B cell (primary cell): ENCODE results near the gene TFCP2. TPM values are rescaled to one million over a fixed set of nuclear protein-coding genes. Genes with fewer than 3 reads are reported as not detected.
A peak's percentile ranks its signal among the peaks of the same experiment; 100 is the strongest.

Experiments
- ATAC-seq: fragments of 200-7000 bp; cut with Tn5 transposase; one replicate; pipeline ENCODE4 v1.10.0; 2021; ENCODE audit warnings: low read depth, mild to moderate bottlenecking, moderate number of reproducible peaks, moderate library complexity
- CTCF ChIA-PET: fragments of 350-600 bp; sonication (Branson Sonifier 250); formaldehyde crosslinking; loops from one replicate; lab custom pipeline; 2021; ENCODE audit warnings: antibody characterized with exemption, inconsistent platforms; lab: Charles Lee
- POLR2A ChIA-PET: fragments of 350-600 bp; sonication (Branson Sonifier 250); formaldehyde crosslinking; loops from one replicate; lab custom pipeline; 2021; ENCODE audit warnings: antibody characterized with exemption; lab: Charles Lee
- DNase-seq: peaks from one replicate; pipeline ENCODE4 v3.0.0; 2013
- H2AFZ ChIP-seq: 2 replicates; pipeline ENCODE4 v1.6.1; 2012; ENCODE audit warnings: mild to moderate bottlenecking, low read depth, low read length; ENCODE audit not compliant: insufficient read depth, poor library complexity, severe bottlenecking
- H3K27ac ChIP-seq, 2 donors: 1 replicate in 1 of 2; 2 replicates in 1 of 2; pipeline ENCODE4 v1.5.1; 2012 to 2013; ENCODE audit warnings: low read length in 2 of 2, mild to moderate bottlenecking in 2 of 2, moderate library complexity in 1 of 2
- H3K27me3 ChIP-seq, 4 experiments: fragments of 200-600 bp in 1 of 4; sonication (generic) in 1 of 4; replicated peaks in 1 of 4; 1 replicate in 2 of 4; 2 replicates in 2 of 4; pipeline versions ENCODE4 v1.6.1 to v1.7.0; 2013 to 2016; ENCODE audit warnings: low read length in 3 of 4, mild to moderate bottlenecking in 2 of 4, mixed read lengths in 1 of 4, moderate library complexity in 1 of 4; ENCODE audit not compliant: insufficient read depth in 4 of 4, control insufficient read depth in 3 of 4; ENCODE audit errors: control extremely low read depth in 1 of 4
- H3K36me3 ChIP-seq, 2 experiments: replicated peaks in 1 of 2; 1 replicate in 1 of 2; 2 replicates in 1 of 2; pipeline versions ENCODE4 v1.6.1 to v1.7.1; 2013; ENCODE audit warnings: low read length in 1 of 2; ENCODE audit not compliant: insufficient read depth in 2 of 2, control insufficient read depth in 1 of 2; ENCODE audit errors: control extremely low read depth in 1 of 2, extremely low read depth in 1 of 2
- H3K4me1 ChIP-seq, 2 donors: fragments of 200-600 bp in 1 of 2; sonication (generic) in 1 of 2; 1 replicate in 1 of 2; 2 replicates in 1 of 2; pipeline versions ENCODE4 v1.5.1 to v1.6.1; 2013 to 2017; ENCODE audit warnings: low read length in 2 of 2; ENCODE audit not compliant: control insufficient read depth in 2 of 2, insufficient read depth in 2 of 2
- H3K4me2 ChIP-seq: replicated peaks from 2 replicates; pipeline ENCODE3; 2012; ENCODE audit warnings: mild to moderate bottlenecking, low read depth, low read length; ENCODE audit not compliant: poor library complexity, severe bottlenecking
- H3K4me3 ChIP-seq, 5 experiments: fragments of 200-600 bp in 1 of 5; sonication (generic) in 1 of 5; 1 replicate in 3 of 5; 2 replicates in 2 of 5; pipeline versions ENCODE4 v1.5.1 to v1.7.0; 2011 to 2016; ENCODE audit warnings: low read length in 4 of 5, mild to moderate bottlenecking in 4 of 5, low read depth in 2 of 5, control low read depth in 1 of 5, moderate library complexity in 1 of 5; ENCODE audit not compliant: insufficient read depth in 1 of 5; ENCODE audit errors: control extremely low read depth in 1 of 5, extremely low read depth in 1 of 5
- H3K79me2 ChIP-seq: fragments of 200-600 bp; sonication (generic); one replicate; pipeline ENCODE4 v1.6.0; 2016; ENCODE audit warnings: low read length; ENCODE audit not compliant: control insufficient read depth, insufficient read depth
- H3K9ac ChIP-seq: fragments of 200-600 bp; sonication (generic); 2 replicates; pipeline ENCODE4 v1.6.1; 2017; ENCODE audit warnings: mild to moderate bottlenecking, low read length, moderate library complexity
- H3K9me3 ChIP-seq, 3 donors: one replicate each; pipeline versions ENCODE4 v1.6.1 to v1.7.1; 2013; ENCODE audit warnings: low read length in 2 of 3; ENCODE audit not compliant: control insufficient read depth in 2 of 3, insufficient read depth in 1 of 3; ENCODE audit errors: control extremely low read depth in 1 of 3
- H4K20me1 ChIP-seq: 2 replicates; pipeline ENCODE4 v1.6.0; 2012; ENCODE audit warnings: mild to moderate bottlenecking, low read length; ENCODE audit not compliant: insufficient read depth, control insufficient read depth, poor library complexity, severe bottlenecking
- H3K27ac Mint-ChIP-seq: one replicate; pipeline ENCODE4 v1.8.0; 2021; ENCODE audit warnings: mixed read lengths
- H3K27me3 Mint-ChIP-seq: one replicate; pipeline ENCODE4 v1.8.0; 2021; ENCODE audit warnings: mixed read lengths
- H3K4me1 Mint-ChIP-seq: one replicate; pipeline ENCODE4 v1.8.0; 2021; ENCODE audit warnings: mixed read lengths
- H3K4me3 Mint-ChIP-seq: one replicate; pipeline ENCODE4 v1.8.0; 2021; ENCODE audit warnings: mixed read lengths
- H3K9me3 Mint-ChIP-seq: one replicate; pipeline ENCODE4 v1.8.0; 2022; ENCODE audit warnings: mixed read lengths; ENCODE audit not compliant: insufficient read depth
- EZH2 ChIP-seq: IDR thresholded peaks from 2 replicates; pipeline ENCODE4 v1.6.1; 2012; ENCODE audit warnings: borderline replicate concordance, low read depth, mild to moderate bottlenecking, moderate library complexity, low read length; ENCODE audit not compliant: insufficient read depth, poor library complexity, severe bottlenecking
- WGBS: methylation state at CpG from one replicate; pipeline ENCODE4 v1.1.5; 2013; ENCODE audit warnings: missing lambda C conversion rate; ENCODE audit not compliant: insufficient coverage; 5-methylcytosine and 5-hydroxymethylcytosine counted together
- intact Hi-C: fragments of 100-400 bp; cut with micrococcal nuclease; formaldehyde crosslinking; loops from one replicate; pipeline ENCODE4 v1.10.0; 2022
- polyA minus RNA-seq: library from RNA; depleted of rRNA, polyadenylated mRNA; stranded (reverse); fragments of >200 nt; gene quantifications from 2 replicates; pipeline ENCODE4 v1.2.3, GENCODE V29; 2012
- polyA plus RNA-seq: library from polyadenylated mRNA; depleted of rRNA; stranded (reverse); fragments of >200 nt; gene quantifications from 2 replicates; pipeline ENCODE4 v1.2.3, GENCODE V29; 2012
- total RNA-seq, 2 donors: library from RNA; stranded (reverse); fragments of 120-200 nt in 1 of 2; gene quantifications; 1 replicate in 1 of 2; 2 replicates in 1 of 2; pipeline versions ENCODE4 v1.2.3 to v1.2.4, GENCODE V29; 2013 to 2022
- TF ChIP-seq, protein P1 (sequence below): fragments of 200-600 bp; IDR thresholded peaks from one replicate; pipeline ENCODE4 v1.8.0; 2022; ENCODE audit warnings: antibody characterized with exemption, mild to moderate bottlenecking

The TFCP2 gene, protein sequence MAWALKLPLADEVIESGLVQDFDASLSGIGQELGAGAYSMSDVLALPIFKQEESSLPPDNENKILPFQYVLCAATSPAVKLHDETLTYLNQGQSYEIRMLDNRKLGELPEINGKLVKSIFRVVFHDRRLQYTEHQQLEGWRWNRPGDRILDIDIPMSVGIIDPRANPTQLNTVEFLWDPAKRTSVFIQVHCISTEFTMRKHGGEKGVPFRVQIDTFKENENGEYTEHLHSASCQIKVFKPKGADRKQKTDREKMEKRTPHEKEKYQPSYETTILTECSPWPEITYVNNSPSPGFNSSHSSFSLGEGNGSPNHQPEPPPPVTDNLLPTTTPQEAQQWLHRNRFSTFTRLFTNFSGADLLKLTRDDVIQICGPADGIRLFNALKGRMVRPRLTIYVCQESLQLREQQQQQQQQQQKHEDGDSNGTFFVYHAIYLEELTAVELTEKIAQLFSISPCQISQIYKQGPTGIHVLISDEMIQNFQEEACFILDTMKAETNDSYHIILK
- total RNA-seq = 37.0 and 38.8 TPM in 2 replicates
- 13.1 TPM for total RNA-seq (2013)
- 12.1 and 15.3 TPM in 2 replicates for polyA plus RNA-seq
- 7.6 and 10.6 TPM in 2 replicates for polyA minus RNA-seq

DNA sequence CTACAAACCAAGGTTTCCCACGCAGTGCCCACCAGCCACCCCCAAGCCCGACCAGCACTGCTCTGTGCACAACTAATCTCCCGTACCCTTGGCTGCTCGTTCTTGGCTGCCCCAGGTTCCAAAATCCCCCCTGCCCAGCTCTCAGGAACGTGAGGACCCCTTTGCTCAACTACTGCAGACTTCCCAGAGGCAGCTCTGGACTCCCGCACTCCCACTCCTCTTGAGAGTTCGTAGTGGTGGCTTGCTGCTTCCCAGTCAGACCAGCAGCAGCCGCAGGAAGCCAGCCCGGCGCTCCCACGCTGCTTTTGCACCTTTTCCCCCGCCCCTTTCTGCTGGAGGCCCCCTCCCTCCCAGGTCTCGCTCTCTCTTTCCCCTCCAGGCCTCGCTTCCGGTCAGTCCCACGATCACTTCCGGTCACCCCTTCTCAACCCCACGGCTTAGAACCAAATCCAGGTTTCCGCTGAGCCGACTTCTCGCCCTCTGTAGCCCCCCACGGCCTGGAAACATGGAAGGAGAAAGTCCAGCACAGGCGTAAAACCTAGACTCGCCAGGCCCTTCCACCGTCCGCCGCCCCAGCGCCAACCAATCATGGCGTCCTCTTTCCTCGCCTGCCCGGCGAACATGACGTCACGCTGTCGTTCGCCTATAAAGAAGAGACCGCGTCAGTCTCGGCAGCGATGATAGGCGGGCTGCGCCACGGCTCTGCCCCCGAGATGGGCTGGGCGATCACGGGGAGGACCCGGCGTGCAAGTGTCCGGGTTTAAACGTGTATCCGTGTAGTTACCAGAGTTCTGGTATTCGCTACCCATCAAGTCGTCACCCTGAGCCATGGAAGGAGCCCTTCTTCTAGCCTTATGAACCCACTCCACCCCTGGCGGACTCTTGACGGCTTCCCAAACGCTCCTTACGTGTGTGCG is at the start of gene TFCP2:
TFCP2 (minus strand) TSS at position 621 of the 917 bp plus-strand sequence. CDS start 713 bp downstream, outside the sequence.
- WGBS = under 1% methylated on average over 58 of the region's 58 CpGs
- peak; percentile 99 for ATAC-seq
- DNase-seq = peak; percentile 97
- no peaks in the 10 kb centered on the region for H3K27me3 ChIP-seq
- H3K9ac ChIP-seq = peak within 1 kb of the TSS; percentile 98
- TF ChIP-seq, protein P1, sequence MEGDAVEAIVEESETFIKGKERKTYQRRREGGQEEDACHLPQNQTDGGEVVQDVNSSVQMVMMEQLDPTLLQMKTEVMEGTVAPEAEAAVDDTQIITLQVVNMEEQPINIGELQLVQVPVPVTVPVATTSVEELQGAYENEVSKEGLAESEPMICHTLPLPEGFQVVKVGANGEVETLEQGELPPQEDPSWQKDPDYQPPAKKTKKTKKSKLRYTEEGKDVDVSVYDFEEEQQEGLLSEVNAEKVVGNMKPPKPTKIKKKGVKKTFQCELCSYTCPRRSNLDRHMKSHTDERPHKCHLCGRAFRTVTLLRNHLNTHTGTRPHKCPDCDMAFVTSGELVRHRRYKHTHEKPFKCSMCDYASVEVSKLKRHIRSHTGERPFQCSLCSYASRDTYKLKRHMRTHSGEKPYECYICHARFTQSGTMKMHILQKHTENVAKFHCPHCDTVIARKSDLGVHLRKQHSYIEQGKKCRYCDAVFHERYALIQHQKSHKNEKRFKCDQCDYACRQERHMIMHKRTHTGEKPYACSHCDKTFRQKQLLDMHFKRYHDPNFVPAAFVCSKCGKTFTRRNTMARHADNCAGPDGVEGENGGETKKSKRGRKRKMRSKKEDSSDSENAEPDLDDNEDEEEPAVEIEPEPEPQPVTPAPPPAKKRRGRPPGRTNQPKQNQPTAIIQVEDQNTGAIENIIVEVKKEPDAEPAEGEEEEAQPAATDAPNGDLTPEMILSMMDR = no peak
- TF ChIP-seq EZH2 = no peak
- H3K4me1 Mint-ChIP-seq = peaks cover 15% of the 10 kb centered on the region
- no peaks in the 10 kb centered on the region for H3K9me3 ChIP-seq
- H3K4me2 ChIP-seq = peak within 1 kb of the TSS; percentile 86
- no peaks in the 10 kb centered on the region for H3K36me3 ChIP-seq
- peaks cover 53% of the 10 kb centered on the region for H3K79me2 ChIP-seq
- H2AFZ ChIP-seq = peak within 1 kb of the TSS; percentile 96
- POLR2A ChIA-PET = interaction anchor here (0.6 to 1.6 kb wide), 2 partner anchors 46 to 248 kb away, joined by 3 to 4 read pairs; partner anchors contain the start of gene POU6F1
- peaks cover 4% of the 10 kb centered on the region for H4K20me1 ChIP-seq
- H3K9me3 Mint-ChIP-seq = no peaks in the 10 kb centered on the region
- intact Hi-C loops = loop anchor here (1.0 to 5.0 kb wide), 7 partner anchors 45 to 348 kb away; partner anchors contain the start of genes BIN2, CSRNP2, DAZAP2 and LETMD1
- H3K4me3 ChIP-seq = peak within 1 kb of the TSS; percentile 75 to 100 (median 88)
- peak within 1 kb of the TSS; percentile 85 to 96 for H3K27ac ChIP-seq
- H3K4me1 ChIP-seq = peaks cover 16 to 19% of the 10 kb centered on the region in 2 donors
- CTCF ChIA-PET = no interaction called here
- H3K27me3 Mint-ChIP-seq = no peaks in the 10 kb centered on the region
- peak within 1 kb of the TSS; percentile 83 for H3K4me3 Mint-ChIP-seq
- H3K27ac Mint-ChIP-seq = peak within 1 kb of the TSS; percentile 77
